GM12872 (cell line): ENCODE results near the gene BARHL2.

Source experiments
- TF ChIP-seq, protein P1 (sequence below): IDR thresholded peaks from 3 replicates; pipeline ENCODE4 v1.5.1; 2011; ENCODE audit warnings: low read depth, mild to moderate bottlenecking, low read length, moderate library complexity; ENCODE audit not compliant: insufficient read depth

BARHL2 gene

DNA sequence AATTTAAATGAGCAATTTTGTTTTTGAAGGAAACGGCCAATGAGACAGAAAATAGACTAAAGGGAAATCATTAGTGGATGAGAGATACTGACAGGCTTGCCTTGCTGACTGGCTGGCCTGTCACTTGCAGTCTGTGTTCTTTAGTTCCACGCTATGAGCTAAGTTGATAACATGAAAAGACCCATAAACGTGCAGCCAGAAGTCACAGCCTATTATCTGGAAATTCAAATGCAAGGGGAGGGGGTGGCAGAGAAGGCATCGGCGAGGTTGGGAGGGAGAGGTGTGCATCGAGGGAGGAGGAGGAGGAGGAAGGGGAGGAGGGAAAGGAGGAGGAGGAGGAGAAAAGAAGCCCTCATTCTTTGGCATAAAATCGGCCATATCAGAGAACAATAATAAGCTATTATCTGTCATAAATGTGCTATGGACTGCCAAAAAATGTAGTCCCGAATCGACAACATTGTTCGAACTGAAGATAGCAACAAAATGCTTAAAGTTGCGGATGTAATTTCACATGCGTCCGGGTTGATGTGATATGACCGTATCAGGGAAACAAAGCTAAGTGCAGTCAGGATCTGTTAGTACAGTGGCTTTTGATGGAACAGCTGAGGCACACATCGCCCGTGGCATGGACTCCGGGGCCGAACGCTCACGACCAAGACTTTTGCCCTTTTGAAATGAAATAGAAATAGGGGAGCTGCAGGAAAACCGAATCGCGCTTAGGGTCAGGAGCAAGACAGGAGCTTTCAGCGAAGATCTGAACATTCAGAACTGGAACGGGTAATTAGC is 11.6 kb upstream of the BARHL2 start:
- TF ChIP-seq, protein P1, sequence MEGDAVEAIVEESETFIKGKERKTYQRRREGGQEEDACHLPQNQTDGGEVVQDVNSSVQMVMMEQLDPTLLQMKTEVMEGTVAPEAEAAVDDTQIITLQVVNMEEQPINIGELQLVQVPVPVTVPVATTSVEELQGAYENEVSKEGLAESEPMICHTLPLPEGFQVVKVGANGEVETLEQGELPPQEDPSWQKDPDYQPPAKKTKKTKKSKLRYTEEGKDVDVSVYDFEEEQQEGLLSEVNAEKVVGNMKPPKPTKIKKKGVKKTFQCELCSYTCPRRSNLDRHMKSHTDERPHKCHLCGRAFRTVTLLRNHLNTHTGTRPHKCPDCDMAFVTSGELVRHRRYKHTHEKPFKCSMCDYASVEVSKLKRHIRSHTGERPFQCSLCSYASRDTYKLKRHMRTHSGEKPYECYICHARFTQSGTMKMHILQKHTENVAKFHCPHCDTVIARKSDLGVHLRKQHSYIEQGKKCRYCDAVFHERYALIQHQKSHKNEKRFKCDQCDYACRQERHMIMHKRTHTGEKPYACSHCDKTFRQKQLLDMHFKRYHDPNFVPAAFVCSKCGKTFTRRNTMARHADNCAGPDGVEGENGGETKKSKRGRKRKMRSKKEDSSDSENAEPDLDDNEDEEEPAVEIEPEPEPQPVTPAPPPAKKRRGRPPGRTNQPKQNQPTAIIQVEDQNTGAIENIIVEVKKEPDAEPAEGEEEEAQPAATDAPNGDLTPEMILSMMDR = no peak

- TF ChIP-seq, protein P1 = no peak
These were observed 10.9 kb upstream of the BARHL2 start for GRCh38 chr1:90727917-90728501.

DNA sequence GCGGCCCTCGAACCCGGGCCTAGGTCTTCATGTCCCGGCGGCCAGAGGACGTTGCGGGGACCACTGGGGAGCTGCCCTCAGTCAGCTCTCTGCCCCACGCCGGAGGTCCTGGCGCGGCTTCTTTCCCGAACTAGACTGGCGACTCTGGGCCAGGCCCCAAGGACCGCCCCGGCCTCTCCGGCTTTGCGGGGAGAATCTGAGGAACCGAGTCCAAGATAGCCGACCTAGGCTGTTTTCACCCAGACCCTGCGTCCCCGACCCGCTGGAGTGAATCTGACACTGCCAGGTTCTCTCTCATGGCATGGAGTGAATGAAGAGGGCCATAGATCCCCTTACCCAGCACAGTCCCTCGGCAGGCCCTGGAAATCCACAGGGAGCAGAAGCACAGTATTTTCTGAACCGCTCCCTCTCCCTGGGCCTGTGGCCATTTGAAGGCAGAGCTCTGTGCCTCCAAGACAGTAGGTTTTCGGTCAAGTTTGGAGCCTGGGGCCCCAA is 9.9 kb upstream of the BARHL2 start:
- TF ChIP-seq, protein P1 = no peak

GRCh38 chr1:90726425-90726985 is 9.4 kb upstream of the BARHL2 start:
- TF ChIP-seq, protein P1 = no peak

DNA sequence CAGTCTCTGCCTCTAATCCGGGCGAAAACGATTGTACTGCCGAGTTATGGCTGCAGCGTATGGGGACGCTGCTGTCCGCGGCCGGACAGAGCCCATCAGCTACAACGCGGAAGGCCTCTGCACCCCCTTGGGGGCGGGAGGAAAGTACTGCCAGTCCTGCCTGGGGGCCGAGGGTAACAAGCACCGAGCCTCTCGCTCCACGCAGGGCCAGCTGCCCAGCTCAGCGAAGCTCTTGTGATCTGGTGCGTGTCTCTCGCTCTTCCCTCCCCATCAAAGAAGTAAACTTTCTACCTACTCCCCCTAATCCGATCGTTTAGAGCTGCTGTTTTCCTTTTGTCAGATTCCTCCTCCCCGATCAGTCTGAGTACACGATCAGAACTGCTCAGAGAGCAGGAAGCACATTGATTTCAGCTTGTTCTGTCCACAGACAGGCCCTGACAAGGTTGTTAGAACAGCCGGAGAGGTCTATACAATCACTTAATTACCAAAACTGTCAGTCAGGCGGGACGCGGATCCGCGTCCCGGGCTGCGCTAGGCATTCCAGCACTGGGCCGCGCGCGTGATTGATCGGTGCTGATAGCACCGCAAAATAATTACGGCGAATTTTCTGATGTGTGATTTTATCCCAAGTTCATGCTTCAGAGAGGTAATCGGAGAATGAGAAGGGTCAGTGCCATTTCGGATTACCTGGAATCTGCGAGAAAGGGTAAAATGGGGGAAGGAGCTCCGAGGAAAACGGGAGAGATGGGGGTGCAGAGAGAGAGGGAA is 8.7 kb upstream of the BARHL2 start:
- TF ChIP-seq, protein P1 = no peak

GRCh38 chr1:90724926-90725656 is 8.0 kb upstream of the BARHL2 start:
- TF ChIP-seq, protein P1 = no peak
